Activated naive CD4-positive, alpha-beta T cell treated with anti-CD3 and anti-CD28 coated beads, Interleukin-2, amount 10 ng/mL, durations not matched to agents 7 days and 5 days (primary cell): Measurements from ENCODE around the gene UQCC2.

ENCODE experiments used
- CTCF ChIA-PET: fragments of 350-600 bp; sonication (Branson Sonifier 250); formaldehyde crosslinking; loops from one replicate; lab custom pipeline; 2021; ENCODE audit warnings: antibody characterized with exemption; lab: Charles Lee
- DNase-seq: peaks from one replicate; pipeline ENCODE4 v3.0.0-alpha.2; 2020
- H3K27ac Mint-ChIP-seq: one replicate; pipeline ENCODE4 v1.8.0; 2021; ENCODE audit warnings: mild to moderate bottlenecking, moderate library complexity, mixed read lengths
- H3K27me3 Mint-ChIP-seq: one replicate; pipeline ENCODE4 v1.8.0; 2021; ENCODE audit warnings: mild to moderate bottlenecking, mixed read lengths
- H3K36me3 Mint-ChIP-seq: one replicate; pipeline ENCODE4 v1.8.0; 2021; ENCODE audit warnings: mixed read lengths
- H3K4me1 Mint-ChIP-seq: one replicate; pipeline ENCODE4 v1.8.0; 2021; ENCODE audit warnings: mixed read lengths
- H3K4me3 Mint-ChIP-seq: one replicate; pipeline ENCODE4 v1.8.0; 2021; ENCODE audit warnings: mild to moderate bottlenecking, moderate library complexity, mixed read lengths
- H3K9me3 Mint-ChIP-seq: one replicate; pipeline ENCODE4 v1.8.0; 2021; ENCODE audit warnings: mixed read lengths

Gene UQCC2

DNA sequence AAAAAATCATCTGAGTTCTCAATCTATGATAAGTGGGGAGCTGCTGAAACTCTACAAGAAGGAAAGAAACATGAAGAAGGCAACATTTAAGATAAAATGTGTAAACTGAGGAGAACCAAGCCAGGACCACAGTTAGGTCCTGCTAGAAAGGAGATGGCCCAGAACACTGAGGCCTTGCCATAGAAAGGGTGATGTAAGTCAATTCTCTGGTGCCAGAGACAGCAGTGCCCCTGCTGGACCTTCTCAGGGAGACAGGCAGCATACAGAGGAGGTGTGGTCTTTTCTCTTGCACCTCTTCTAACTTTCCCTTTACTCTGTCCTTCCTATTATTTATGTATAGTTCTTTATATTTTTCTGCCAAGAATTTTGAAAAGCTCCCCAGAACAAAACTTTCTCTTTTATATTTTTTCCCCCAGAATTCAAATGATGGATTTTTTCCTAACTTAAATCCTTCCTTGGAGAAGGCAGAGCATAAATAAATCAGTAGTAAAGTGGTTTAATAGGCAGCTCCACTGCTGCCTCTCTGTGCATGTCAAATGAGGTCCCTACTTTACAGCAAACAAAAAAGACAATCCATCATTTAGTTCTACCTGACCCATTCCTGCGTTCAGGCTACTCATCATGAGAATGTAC lies 9.0 kb downstream of the UQCC2 start:
- Mint-ChIP-seq H3K27me3 (no peaks in the 10 kb centered on the region), H3K4me3 (no peak overlapping the region), H3K4me1 (peaks cover 26% of the 10 kb centered on the region), H3K36me3 (peaks cover 33% of the 10 kb centered on the region), H3K9me3 (no peaks in the 10 kb centered on the region), H3K27ac (peak overlapping the region; percentile 69)
- CTCF ChIA-PET, result interaction anchor here (0.7 to 3.6 kb wide), 7 partner anchors 13 to 116 kb away, joined by 3 to 44 read pairs (median 4); no protein-coding TSS in a partner anchor
- DNase-seq, result peak; percentile 40

- Mint-ChIP-seq H3K27me3 (no peaks in the 10 kb centered on the region), H3K36me3 (peaks cover 47% of the 10 kb centered on the region), H3K27ac (peak overlapping the region; percentile 35), H3K4me3 (no peak overlapping the region), H3K9me3 (no peaks in the 10 kb centered on the region), H3K4me1 (peaks cover 45% of the 10 kb centered on the region)
- DNase-seq, result peak; percentile 87
- CTCF ChIA-PET, result interaction anchor here (0.6 to 3.6 kb wide), 19 partner anchors 8 to 310 kb away, joined by 3 to 44 read pairs (median 4); partner anchors contain the start of genes BAK1, ITPR3 and UQCC2
These were observed 11.0 kb downstream of the UQCC2 start for GRCh38 chr6:33700391-33701050.

DNA sequence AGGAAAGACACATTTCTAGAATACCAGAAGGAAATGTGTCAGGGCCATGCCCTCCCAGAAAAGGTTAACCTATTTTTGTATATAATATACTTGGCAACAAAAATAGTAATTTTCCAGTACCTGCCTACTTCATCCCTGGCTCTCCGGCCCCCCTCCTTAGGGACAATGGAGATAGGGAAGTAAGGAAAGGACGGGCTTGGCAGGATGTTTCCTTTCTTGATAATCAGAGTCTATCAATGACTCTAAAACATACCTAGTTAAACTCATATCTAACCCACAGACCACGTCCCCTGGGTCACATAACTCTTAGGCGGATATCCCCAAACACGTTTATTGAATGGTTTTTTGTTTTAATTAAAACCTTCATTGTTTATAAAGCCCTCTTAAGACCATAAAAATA lies 11.8 kb downstream of the UQCC2 start:
- Mint-ChIP-seq H3K36me3 (peaks cover 54% of the 10 kb centered on the region), H3K27me3 (no peaks in the 10 kb centered on the region), H3K9me3 (no peaks in the 10 kb centered on the region), H3K27ac (peak overlapping the region; percentile 62), H3K4me3 (no peak overlapping the region), H3K4me1 (peaks cover 53% of the 10 kb centered on the region)
- CTCF ChIA-PET, result interaction anchor here (0.6 to 3.6 kb wide), 12 partner anchors 9 to 309 kb away, joined by 3 to 44 read pairs (median 8); partner anchors contain the start of genes BAK1 and UQCC2
- no peak for DNase-seq

DNA sequence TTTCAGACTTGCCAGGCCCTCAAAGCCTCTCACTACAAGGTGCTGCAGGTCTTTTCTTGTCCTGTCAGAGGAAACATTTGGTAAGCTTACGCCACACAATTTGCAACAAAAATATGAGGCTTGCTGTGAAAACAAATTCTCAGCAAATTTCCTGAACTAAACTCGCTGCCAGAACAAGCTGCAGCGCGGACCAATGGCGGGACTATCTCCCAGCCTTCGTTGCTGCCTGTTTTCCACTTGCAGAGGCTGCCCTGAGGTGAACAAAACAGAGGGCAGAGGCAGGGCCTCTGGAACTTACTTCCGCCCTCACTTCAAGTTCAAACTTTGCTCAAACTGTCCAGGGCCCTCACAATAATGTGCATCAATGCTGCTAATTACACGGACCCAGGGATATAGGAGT lies 12.4 kb downstream of the UQCC2 start:
- CTCF ChIA-PET, result interaction anchor here (0.6 kb wide), 1 partner anchor 109 kb away, joined by 3 read pairs; no protein-coding TSS in a partner anchor
- no peaks in the 10 kb centered on the region for H3K27me3 Mint-ChIP-seq
- DNase-seq, result no peak
- peak overlapping the region; percentile 62 for H3K27ac Mint-ChIP-seq
- no peaks in the 10 kb centered on the region for H3K9me3 Mint-ChIP-seq
- H3K4me1 Mint-ChIP-seq, result peaks cover 59% of the 10 kb centered on the region
- H3K36me3 Mint-ChIP-seq, result peaks cover 56% of the 10 kb centered on the region
- no peak overlapping the region for H3K4me3 Mint-ChIP-seq

- CTCF ChIA-PET, result interaction anchor here (0.6 kb wide), 1 partner anchor 102 kb away, joined by 3 read pairs; no protein-coding TSS in a partner anchor
- H3K4me1 Mint-ChIP-seq, result peaks cover 65% of the 10 kb centered on the region
- peak overlapping the region; percentile 37 for H3K27ac Mint-ChIP-seq
- no peak for DNase-seq
- no peaks in the 10 kb centered on the region for H3K9me3 Mint-ChIP-seq
- no peaks in the 10 kb centered on the region for H3K27me3 Mint-ChIP-seq
- H3K4me3 Mint-ChIP-seq, result no peak overlapping the region
- H3K36me3 Mint-ChIP-seq, result peaks cover 56% of the 10 kb centered on the region
These were observed 13.0 kb downstream of the UQCC2 start for GRCh38 chr6:33698494-33698893.

DNA sequence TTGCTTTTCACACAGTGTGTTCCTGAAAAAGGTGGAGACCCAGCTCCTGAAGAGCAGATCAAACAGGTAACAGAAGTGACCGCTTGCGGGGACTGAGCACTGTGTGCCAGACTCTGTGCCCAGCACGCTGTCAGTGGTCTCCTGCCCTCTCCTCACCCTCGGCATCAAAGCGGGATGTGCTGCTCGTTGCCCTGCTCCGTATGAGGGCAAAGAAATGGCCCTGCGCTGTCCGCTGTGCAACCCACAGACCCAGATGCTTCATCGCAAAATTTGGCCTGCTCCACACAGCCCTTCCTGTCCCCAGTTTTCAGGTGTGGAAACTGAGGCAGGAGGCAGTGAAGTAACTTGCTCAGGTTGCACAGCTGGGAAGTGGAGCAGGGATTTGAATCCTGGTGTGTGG lies 13.7 kb downstream of the UQCC2 start:
- peaks cover 57% of the 10 kb centered on the region for H3K36me3 Mint-ChIP-seq
- no peak overlapping the region for H3K4me3 Mint-ChIP-seq
- DNase-seq, result no peak
- no peaks in the 10 kb centered on the region for H3K27me3 Mint-ChIP-seq
- CTCF ChIA-PET, result interaction anchor here (1.0 to 1.6 kb wide), 5 partner anchors 46 to 113 kb away, joined by 3 to 5 read pairs (median 4); no protein-coding TSS in a partner anchor
- peaks cover 71% of the 10 kb centered on the region for H3K4me1 Mint-ChIP-seq
- peak overlapping the region; percentile 95 for H3K27ac Mint-ChIP-seq
- H3K9me3 Mint-ChIP-seq, result no peaks in the 10 kb centered on the region

DNA sequence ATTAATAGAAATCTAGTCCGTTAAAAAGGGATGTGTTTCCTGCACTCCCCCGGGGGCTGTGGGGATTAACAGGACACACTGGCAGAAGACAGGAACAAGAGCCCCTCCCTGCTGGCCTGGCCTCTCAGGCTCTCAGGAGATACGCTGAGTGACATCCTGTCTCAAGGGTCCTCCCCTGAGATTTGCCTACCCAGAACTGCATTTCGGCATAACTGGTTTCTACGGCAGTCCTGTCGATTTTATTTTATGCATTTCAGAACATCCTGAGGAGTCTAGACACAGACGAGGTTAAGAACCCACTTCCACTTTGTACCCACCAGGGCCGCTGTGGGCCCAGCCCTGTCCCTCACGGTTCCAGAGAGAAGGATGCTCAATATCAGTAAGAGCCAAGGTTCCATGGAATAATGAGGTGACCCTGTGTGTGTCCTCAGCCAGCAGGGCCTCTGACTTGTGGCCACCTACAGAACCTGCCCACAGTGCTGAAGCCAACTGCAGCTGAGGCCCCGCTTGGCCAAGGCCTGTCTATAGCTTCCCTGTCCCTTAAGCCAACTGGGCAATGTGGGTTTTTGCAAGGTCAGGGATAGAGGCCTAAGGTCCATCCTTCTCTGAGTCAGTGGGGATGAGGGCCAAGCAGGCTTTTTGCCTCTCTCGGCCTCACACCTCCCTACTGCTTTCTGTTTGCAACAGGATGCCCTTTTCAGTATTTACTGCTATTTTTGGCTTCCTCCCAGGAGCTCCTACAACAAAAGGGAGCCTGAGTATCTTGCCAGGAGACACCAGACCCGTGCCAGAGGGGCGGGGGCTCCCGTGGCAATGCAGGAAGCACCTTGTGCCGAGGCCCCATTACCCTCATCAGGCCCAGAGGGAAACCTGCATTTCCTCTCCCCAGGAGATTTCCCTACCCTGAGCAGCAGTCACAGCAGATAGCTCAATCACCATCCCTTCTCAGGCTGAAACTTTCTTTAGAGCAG lies 14.7 kb downstream of the UQCC2 start:
- H3K36me3 Mint-ChIP-seq, result peaks cover 62% of the 10 kb centered on the region
- CTCF ChIA-PET, result interaction anchor here (1.0 to 3.9 kb wide), 7 partner anchors 14 to 114 kb away, joined by 3 to 16 read pairs (median 4); partner anchors contain the start of gene UQCC2
- peak; percentile 64 for DNase-seq
- peak overlapping the region; percentile 36 for H3K4me3 Mint-ChIP-seq
- H3K27me3 Mint-ChIP-seq, result no peaks in the 10 kb centered on the region
- H3K27ac Mint-ChIP-seq, result peak overlapping the region; percentile 95
- H3K4me1 Mint-ChIP-seq, result peaks cover 82% of the 10 kb centered on the region
- no peaks in the 10 kb centered on the region for H3K9me3 Mint-ChIP-seq

- H3K9me3 Mint-ChIP-seq, result no peaks in the 10 kb centered on the region
- CTCF ChIA-PET, result interaction anchor here (1.4 to 3.9 kb wide), 3 partner anchors 15 to 114 kb away, joined by 4 to 16 read pairs (median 6); partner anchors contain the start of gene UQCC2
- H3K4me3 Mint-ChIP-seq, result peak overlapping the region; percentile 36
- DNase-seq, result no peak
- H3K27ac Mint-ChIP-seq, result peak overlapping the region; percentile 95
- H3K36me3 Mint-ChIP-seq, result peaks cover 66% of the 10 kb centered on the region
- peaks cover 86% of the 10 kb centered on the region for H3K4me1 Mint-ChIP-seq
- no peaks in the 10 kb centered on the region for H3K27me3 Mint-ChIP-seq
These were observed 15.4 kb downstream of the UQCC2 start for GRCh38 chr6:33696076-33696475.

DNA sequence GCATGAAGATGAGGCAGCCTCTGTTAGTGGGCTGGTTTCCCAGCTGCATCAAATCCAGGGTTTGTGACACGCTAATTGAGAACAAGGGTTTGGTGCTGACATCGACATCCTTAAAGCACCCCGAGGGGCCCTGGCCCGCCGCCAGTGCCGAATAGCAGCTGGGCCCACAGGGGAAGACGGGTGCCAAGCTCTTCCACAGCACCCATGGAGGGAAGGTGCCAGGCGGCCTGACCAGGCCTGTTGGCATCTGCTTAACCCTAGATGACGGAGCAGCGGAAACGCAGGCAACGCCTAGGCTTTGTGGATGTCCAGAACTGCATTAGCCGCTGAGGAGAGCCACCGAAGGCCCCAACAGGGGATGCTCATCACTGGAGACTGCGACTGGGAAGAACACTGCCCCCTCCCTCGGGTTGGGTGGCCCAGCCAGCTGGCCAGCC lies 16.0 kb downstream of the UQCC2 start:
- peaks cover 90% of the 10 kb centered on the region for H3K4me1 Mint-ChIP-seq
- CTCF ChIA-PET, result interaction anchor here (0.9 to 3.9 kb wide), 3 partner anchors 16 to 110 kb away, joined by 3 to 16 read pairs (median 6); partner anchors contain the start of gene UQCC2
- DNase-seq, result no peak
- H3K36me3 Mint-ChIP-seq, result peaks cover 68% of the 10 kb centered on the region
- no peaks in the 10 kb centered on the region for H3K9me3 Mint-ChIP-seq
- H3K4me3 Mint-ChIP-seq, result no peak overlapping the region
- H3K27ac Mint-ChIP-seq, result peak overlapping the region; percentile 97
- H3K27me3 Mint-ChIP-seq, result no peaks in the 10 kb centered on the region

- DNase-seq, result no peak
- H3K27ac Mint-ChIP-seq, result peak overlapping the region; percentile 97
- peaks cover 85% of the 10 kb centered on the region for H3K4me1 Mint-ChIP-seq
- peaks cover 64% of the 10 kb centered on the region for H3K36me3 Mint-ChIP-seq
- no peak overlapping the region for H3K4me3 Mint-ChIP-seq
- H3K27me3 Mint-ChIP-seq, result no peaks in the 10 kb centered on the region
- no peaks in the 10 kb centered on the region for H3K9me3 Mint-ChIP-seq
- CTCF ChIA-PET, result interaction anchor here (0.9 to 3.9 kb wide), 4 partner anchors 16 to 110 kb away, joined by 3 to 16 read pairs (median 4); partner anchors contain the start of gene UQCC2
These were observed 16.5 kb downstream of the UQCC2 start for GRCh38 chr6:33694977-33695376.

- peak overlapping the region; percentile 97 for H3K27ac Mint-ChIP-seq
- peaks cover 81% of the 10 kb centered on the region for H3K4me1 Mint-ChIP-seq
- CTCF ChIA-PET, result interaction anchor here (0.9 to 3.9 kb wide), 4 partner anchors 17 to 109 kb away, joined by 3 to 16 read pairs (median 4); partner anchors contain the start of gene UQCC2
- H3K36me3 Mint-ChIP-seq, result peaks cover 63% of the 10 kb centered on the region
- DNase-seq, result peak; percentile 72
- H3K9me3 Mint-ChIP-seq, result no peaks in the 10 kb centered on the region
- H3K27me3 Mint-ChIP-seq, result no peaks in the 10 kb centered on the region
- peak overlapping the region; percentile 38 for H3K4me3 Mint-ChIP-seq
These were observed 17.0 kb downstream of the UQCC2 start for GRCh38 chr6:33694401-33694931.

DNA sequence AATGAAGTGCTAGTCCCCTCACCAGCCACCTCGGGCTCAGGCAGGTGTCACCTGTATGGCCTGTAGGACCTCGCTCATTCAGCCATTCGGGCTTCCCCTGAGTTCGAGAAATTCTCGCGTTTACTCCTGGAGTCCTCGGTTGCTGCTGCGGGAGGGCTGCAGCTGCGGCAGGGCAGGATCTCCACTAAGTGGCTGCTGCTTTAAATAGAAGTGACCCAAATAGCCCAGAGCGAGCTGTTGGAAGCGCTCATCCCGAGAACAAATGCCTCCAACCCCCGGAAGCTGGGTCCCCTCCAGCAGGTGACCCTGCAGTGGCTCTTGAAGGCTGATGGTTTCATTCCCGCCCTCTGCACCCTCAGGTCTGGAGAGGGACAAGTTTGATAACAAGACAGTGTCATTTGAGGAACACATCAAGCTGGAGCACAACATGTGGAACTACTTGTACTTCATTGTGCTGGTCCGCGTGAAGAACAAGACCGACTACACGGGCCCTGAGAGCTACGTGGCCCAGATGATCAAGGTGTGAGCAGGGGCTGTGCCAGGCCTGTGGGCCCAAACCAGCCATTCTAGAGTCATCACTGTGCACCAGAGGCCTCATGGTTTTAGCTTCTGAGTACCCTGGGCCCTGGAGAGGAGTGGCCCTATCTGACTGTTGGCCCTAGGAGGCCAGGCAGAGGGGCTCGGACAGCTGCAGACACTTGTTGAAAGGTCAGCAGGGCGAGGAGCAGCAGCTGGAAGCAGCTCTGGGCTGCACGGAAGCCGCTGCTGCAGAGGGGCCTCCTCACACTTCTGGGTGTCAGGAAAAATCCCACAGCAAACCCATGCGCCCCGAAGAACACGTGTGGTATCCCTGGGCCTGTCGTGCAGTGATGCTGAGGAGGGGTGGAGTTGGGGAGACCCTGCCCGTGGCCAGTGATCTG lies 18.1 kb downstream of the UQCC2 start:
- no peak for DNase-seq
- Mint-ChIP-seq H3K36me3 (peaks cover 67% of the 10 kb centered on the region), H3K4me1 (peaks cover 75% of the 10 kb centered on the region)

More for the DNA sequence above, 18.1 kb downstream of the UQCC2 start:
- Mint-ChIP-seq H3K27me3 (no peaks in the 10 kb centered on the region), H3K4me3 (no peak overlapping the region), H3K9me3 (no peaks in the 10 kb centered on the region), H3K27ac (peak overlapping the region; percentile 97)
- CTCF ChIA-PET, result interaction anchor here (0.7 to 3.9 kb wide), 6 partner anchors 8 to 107 kb away, joined by 3 to 16 read pairs (median 3); partner anchors contain the start of gene UQCC2
